ENCODE measurements around the gene TRABD2A.

TRABD2A gene

GRCh38 chr2:84899304-84900204 lies 18.7 kb upstream of the TRABD2A start:
- DNase-seq (ENCODE audit: low read depth in 1 of 2, low spot score in 1 of 2): no peak
- no peak overlapping the region for H3K4me3 ChIP-seq (replicated peaks; ENCODE audit: insufficient read depth, low read length)
- peak overlapping the region; percentile 48; the same call in 1 of the 2 replicates for H3K27ac ChIP-seq (replicated peaks)
- no peaks in the 10 kb centered on the region for H3K27me3 ChIP-seq (ENCODE audit: insufficient read depth, poor library complexity, severe bottlenecking)
- TF ChIP-seq SPI1 (IDR thresholded peaks at IDR 0.05; ENCODE audit: borderline replicate concordance, low read depth) (no peak), POLR2AphosphoS5 (IDR thresholded peaks at IDR 0.05; ENCODE audit: low read depth) (no peak), CTCF (IDR thresholded peaks at IDR 0.05; ENCODE audit: insufficient read depth, low read length) (no peak), REST (IDR thresholded peaks at IDR 0.05; ENCODE audit: insufficient replicate concordance, low read depth) (no peak), GABPA (IDR thresholded peaks at IDR 0.05; ENCODE audit: low read depth) (no peak)

- no peak for DNase-seq (ENCODE audit: low read depth in 1 of 2, low spot score in 1 of 2)
- Histone ChIP-seq H3K27me3 (ENCODE audit: insufficient read depth, poor library complexity, severe bottlenecking) (no peaks in the 10 kb centered on the region), H3K4me3 (replicated peaks; ENCODE audit: insufficient read depth, low read length) (no peak overlapping the region), H3K27ac (replicated peaks) (peak overlapping the region; percentile 48)
- TF ChIP-seq SPI1 (IDR thresholded peaks at IDR 0.05; ENCODE audit: borderline replicate concordance, low read depth): no peak
- TF ChIP-seq GABPA (IDR thresholded peaks at IDR 0.05; ENCODE audit: low read depth): no peak
- TF ChIP-seq POLR2AphosphoS5 (IDR thresholded peaks at IDR 0.05; ENCODE audit: low read depth): no peak
- TF ChIP-seq REST (IDR thresholded peaks at IDR 0.05; ENCODE audit: insufficient replicate concordance, low read depth): no peak
- TF ChIP-seq CTCF (IDR thresholded peaks at IDR 0.05; ENCODE audit: insufficient read depth, low read length): no peak
Measured at GRCh38 chr2:84897773-84898172, 16.9 kb upstream of the TRABD2A start.

GRCh38 chr2:84896567-84896966 lies 15.7 kb upstream of the TRABD2A start:
- Histone ChIP-seq H3K27ac (replicated peaks) (no peak overlapping the region), H3K27me3 (ENCODE audit: insufficient read depth, poor library complexity, severe bottlenecking) (no peaks in the 10 kb centered on the region), H3K4me3 (replicated peaks; ENCODE audit: insufficient read depth, low read length) (no peak overlapping the region)
- TF ChIP-seq SPI1 (IDR thresholded peaks at IDR 0.05; ENCODE audit: borderline replicate concordance, low read depth): no peak
- no peak for TF ChIP-seq POLR2AphosphoS5 (IDR thresholded peaks at IDR 0.05; ENCODE audit: low read depth)
- DNase-seq (ENCODE audit: low read depth in 1 of 2, low spot score in 1 of 2): no peak

- no peak for DNase-seq (ENCODE audit: low read depth in 1 of 2, low spot score in 1 of 2)
- peak overlapping the region; percentile 37 for H3K27ac ChIP-seq (replicated peaks)
- TF ChIP-seq REST (IDR thresholded peaks at IDR 0.05; ENCODE audit: insufficient replicate concordance, low read depth): no peak
- TF ChIP-seq CTCF (IDR thresholded peaks at IDR 0.05; ENCODE audit: insufficient read depth, low read length): no peak
- TF ChIP-seq SPI1 (IDR thresholded peaks at IDR 0.05; ENCODE audit: borderline replicate concordance, low read depth): no peak
- TF ChIP-seq POLR2AphosphoS5 (IDR thresholded peaks at IDR 0.05; ENCODE audit: low read depth): no peak
- no peak for TF ChIP-seq GABPA (IDR thresholded peaks at IDR 0.05; ENCODE audit: low read depth)
- H3K27me3 ChIP-seq (ENCODE audit: insufficient read depth, poor library complexity, severe bottlenecking): no peaks in the 10 kb centered on the region
- H3K4me3 ChIP-seq (replicated peaks; ENCODE audit: insufficient read depth, low read length): no peak overlapping the region
Measured at GRCh38 chr2:84894758-84895520, 14.1 kb upstream of the TRABD2A start.
